Tibial artery (tissue), 4 donors: ENCODE results near the gene MDN1.
A peak's percentile ranks its signal among the peaks of the same experiment; 100 is the strongest.

Source experiments
- DNase-seq, 2 donors: peaks; one replicate each; pipeline ENCODE4 v3.0.0-alpha.2; 2019
- H3K27ac ChIP-seq, 2 donors: fragments of 200-600 bp; sonication (generic) in 1 of 2; 1 replicate in 1 of 2; 2 replicates in 1 of 2; pipeline ENCODE4 v1.5.1; 2018 to 2019; ENCODE audit warnings: mild to moderate bottlenecking in 1 of 2
- H3K27me3 ChIP-seq, 2 donors: fragments of 200-600 bp; sonication (generic) in 1 of 2; one replicate each; pipeline versions ENCODE4 v1.5.1 to v1.6.0; 2016 to 2019
- H3K36me3 ChIP-seq, 3 donors: fragments of 200-600 bp; sonication (generic) in 2 of 3; one replicate each; pipeline ENCODE4 v1.5.1; 2016 to 2019; ENCODE audit warnings: mild to moderate bottlenecking in 2 of 3
- H3K4me1 ChIP-seq, 4 donors: fragments of 200-600 bp; sonication (generic) in 2 of 4; 1 replicate in 3 of 4; 2 replicates in 1 of 4; pipeline ENCODE4 v1.5.1; 2016 to 2019
- H3K4me3 ChIP-seq, 2 donors: fragments of 200-600 bp; sonication (generic) in 1 of 2; 1 replicate in 1 of 2; 2 replicates in 1 of 2; pipeline ENCODE4 v1.5.1; 2018 to 2019; ENCODE audit warnings: mild to moderate bottlenecking in 2 of 2
- H3K9me3 ChIP-seq, 3 donors: fragments of 200-600 bp; sonication (generic) in 1 of 3; one replicate each; pipeline ENCODE4 v1.5.1; 2016 to 2019
- CTCF ChIP-seq, 2 experiments: fragments of 200-600 bp in 1 of 2; fragments of 450-650 bp in 1 of 2; IDR thresholded peaks; one replicate each; pipeline ENCODE4 v1.5.1; 2017 to 2019; ENCODE audit warnings: antibody characterized with exemption in 2 of 2, mild to moderate bottlenecking in 1 of 2, moderate library complexity in 1 of 2
- intact Hi-C: fragments of 100-400 bp; cut with DNase I; formaldehyde crosslinking; loops from one replicate; pipeline ENCODE4 v1.15.0; 2023; ENCODE audit warnings: low total_unique reads

The MDN1 gene

GRCh38 chr6:89819336-89820130, at the start of gene MDN1:
TSS of gene MDN1 (minus strand) at chr6:89819794. CDS start at chr6:89819607, 187 bp downstream.
- Histone ChIP-seq H3K9me3 (no peaks in the 10 kb centered on the region), H3K27ac (peak within 1 kb of the TSS; percentile 72 to 84), H3K4me1 (peaks cover 0 to 26% (median 16%) of the 10 kb centered on the region in 4 donors), H3K4me3 (peak within 1 kb of the TSS; percentile 82), H3K36me3 (no peaks in the 10 kb centered on the region), H3K27me3 (no peaks in the 10 kb centered on the region)
- no peak for TF ChIP-seq CTCF (IDR thresholded peaks at IDR 0.05)
- intact Hi-C loops: loop anchor here (10.0 kb wide), 1 partner anchor 355 kb away; no protein-coding TSS in a partner anchor
- DNase-seq: peak; percentile 85 to 94

GRCh38 chr6:89866024-89866678, 46.6 kb upstream of the MDN1 start:
- no peak for DNase-seq
- Histone ChIP-seq H3K36me3 (peaks cover 69 to 75% (median 71%) of the 10 kb centered on the region in 3 donors), H3K27ac (no peak overlapping the region), H3K4me1 (no peaks in the 10 kb centered on the region), H3K4me3 (no peak overlapping the region), H3K9me3 (no peaks in the 10 kb centered on the region), H3K27me3 (no peaks in the 10 kb centered on the region)
- intact Hi-C loops: no loop called here
- TF ChIP-seq CTCF (IDR thresholded peaks at IDR 0.05): no peak

- Histone ChIP-seq H3K27me3 (no peaks in the 10 kb centered on the region), H3K4me3 (no peak overlapping the region), H3K27ac (no peak overlapping the region), H3K4me1 (no peaks in the 10 kb centered on the region), H3K36me3 (peaks cover 91 to 93% (median 93%) of the 10 kb centered on the region in 3 donors), H3K9me3 (no peaks in the 10 kb centered on the region)
- DNase-seq: no peak
- TF ChIP-seq CTCF (IDR thresholded peaks at IDR 0.05): no peak
- intact Hi-C loops: no loop called here
Measured at GRCh38 chr6:89862698-89863097, 43.1 kb upstream of the MDN1 start.

GRCh38 chr6:89862273-89862672, 42.7 kb upstream of the MDN1 start:
- peaks cover 91 to 93% (median 93%) of the 10 kb centered on the region in 3 donors for H3K36me3 ChIP-seq
- no peaks in the 10 kb centered on the region for H3K9me3 ChIP-seq
- H3K4me1 ChIP-seq: no peaks in the 10 kb centered on the region
- no peak for TF ChIP-seq CTCF (IDR thresholded peaks at IDR 0.05)
- intact Hi-C loops: no loop called here
- no peak overlapping the region for H3K27ac ChIP-seq
- no peak for DNase-seq
- no peak overlapping the region for H3K4me3 ChIP-seq
- no peaks in the 10 kb centered on the region for H3K27me3 ChIP-seq

GRCh38 chr6:89859744-89860143, 40.1 kb upstream of the MDN1 start:
- DNase-seq: no peak
- intact Hi-C loops: no loop called here

More at GRCh38 chr6:89859744-89860143, 40.1 kb upstream of the MDN1 start:
- Histone ChIP-seq H3K4me3 (no peak overlapping the region), H3K9me3 (no peaks in the 10 kb centered on the region), H3K4me1 (no peaks in the 10 kb centered on the region), H3K36me3 (peaks cover 84 to 91% (median 91%) of the 10 kb centered on the region in 3 donors), H3K27ac (no peak overlapping the region), H3K27me3 (no peaks in the 10 kb centered on the region)
- TF ChIP-seq CTCF (IDR thresholded peaks at IDR 0.05): no peak
